Measurements from ENCODE around the gene NACC2.
A peak's percentile ranks its signal among the peaks of the same experiment; 100 is the strongest.

NACC2 gene

GRCh38 chr9:136021171-136021871 is 73.8 kb downstream of the NACC2 start:
- no peak for DNase-seq

DNA sequence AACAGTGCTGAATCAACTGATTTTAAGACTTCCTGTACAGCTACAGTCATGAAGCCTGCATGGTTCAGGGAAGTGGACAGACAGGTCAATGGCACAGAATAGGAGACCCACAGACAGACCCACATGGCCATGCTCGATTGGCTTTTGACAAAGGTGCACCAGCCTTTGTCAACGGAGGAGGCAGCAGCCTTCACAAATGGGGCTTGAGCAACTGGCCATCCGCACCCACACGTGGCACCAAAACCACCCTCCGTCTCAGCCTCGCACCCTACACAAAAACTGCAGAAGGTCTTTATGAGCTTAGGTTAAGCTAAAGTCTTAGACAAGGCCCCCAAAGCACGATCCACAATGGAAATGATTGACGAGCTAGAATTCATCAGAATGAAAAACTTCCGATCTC is 74.4 kb downstream of the NACC2 start:
- no peak for DNase-seq

DNA sequence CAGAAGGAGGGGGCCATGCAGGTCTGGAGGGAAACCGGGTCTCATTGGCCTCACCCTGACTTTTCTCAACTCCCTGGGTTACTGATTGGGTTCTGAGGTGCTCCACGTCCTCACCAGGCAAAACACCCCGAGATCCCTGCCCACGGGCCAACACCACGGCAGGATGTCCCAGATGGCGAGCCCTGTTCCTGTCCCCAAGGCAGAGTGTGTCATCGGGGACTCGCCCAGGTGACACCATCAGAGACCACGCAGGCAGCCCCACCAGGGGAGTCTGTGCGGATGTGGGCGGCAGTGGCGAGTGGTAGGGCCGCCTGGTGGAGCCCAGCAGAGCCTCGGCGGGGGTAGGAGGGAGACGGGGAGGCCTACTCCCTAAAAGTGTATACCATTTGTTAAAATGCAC is 74.9 kb downstream of the NACC2 start:
- DNase-seq: no peak

DNA sequence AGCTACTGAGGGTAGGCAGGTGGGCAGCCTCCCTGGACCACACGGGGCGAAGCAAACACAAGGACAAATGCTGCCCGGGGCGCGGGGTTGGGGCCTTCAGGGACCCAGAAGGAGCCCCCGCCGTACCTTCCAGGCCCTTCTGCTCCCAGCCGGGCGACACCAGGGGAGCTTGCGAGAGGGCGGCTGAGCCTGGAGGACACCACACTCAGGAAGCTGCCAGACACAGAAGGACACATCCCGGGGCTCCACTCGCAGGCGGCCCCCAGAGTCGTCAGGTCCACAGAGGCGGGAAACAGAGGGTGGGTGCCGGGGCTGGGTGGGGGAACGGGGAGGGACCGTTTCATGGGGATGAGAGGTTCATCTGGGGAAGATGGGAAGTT is 75.4 kb downstream of the NACC2 start:
- DNase-seq: no peak

- no peak for DNase-seq
Observed at GRCh38 chr9:136019041-136019680, 75.9 kb downstream of the NACC2 start.

- DNase-seq: no peak
Observed at GRCh38 chr9:136018257-136019031, 76.6 kb downstream of the NACC2 start.

GRCh38 chr9:136017289-136018190 is 77.5 kb downstream of the NACC2 start:
- DNase-seq: no peak

- no peak for DNase-seq
Observed at GRCh38 chr9:136016572-136017288, 78.4 kb downstream of the NACC2 start.

GRCh38 chr9:136015656-136016571 is 79.2 kb downstream of the NACC2 start:
- no peak for DNase-seq

DNA sequence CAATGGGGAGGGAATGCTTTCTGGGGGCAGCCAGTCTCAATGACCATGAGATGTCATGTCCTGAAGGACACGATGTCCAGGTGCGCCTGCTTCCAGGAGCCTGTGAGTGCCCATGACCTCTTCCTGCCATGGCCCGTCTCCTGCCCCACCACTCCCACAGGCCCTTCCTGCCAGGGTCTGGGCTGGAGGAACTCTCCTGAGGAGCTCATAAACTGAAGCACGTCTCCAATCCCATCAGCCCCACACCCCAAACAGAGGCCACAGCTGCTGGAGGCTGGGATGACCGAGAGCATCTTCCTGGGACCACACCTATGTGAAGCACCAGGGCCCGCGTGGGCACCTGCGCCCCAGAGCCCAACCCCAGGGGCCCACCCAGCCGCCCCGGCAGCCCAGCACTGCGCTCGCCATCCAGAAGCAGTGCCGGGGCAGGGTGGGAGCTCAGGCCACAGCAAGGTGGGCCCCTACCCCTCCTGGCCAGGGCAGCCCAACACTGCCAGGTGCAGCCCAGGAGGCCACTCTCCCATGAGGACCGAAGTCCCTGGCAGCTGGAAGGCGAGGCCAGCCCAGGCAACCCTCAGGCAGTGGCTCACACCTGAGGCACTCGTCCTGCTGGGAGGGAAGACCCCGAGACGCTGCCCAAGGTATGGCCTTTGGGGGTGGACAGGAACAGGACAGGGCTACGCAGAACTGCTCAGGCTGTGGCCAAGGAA is 80.0 kb downstream of the NACC2 start:
- no peak for DNase-seq

DNA sequence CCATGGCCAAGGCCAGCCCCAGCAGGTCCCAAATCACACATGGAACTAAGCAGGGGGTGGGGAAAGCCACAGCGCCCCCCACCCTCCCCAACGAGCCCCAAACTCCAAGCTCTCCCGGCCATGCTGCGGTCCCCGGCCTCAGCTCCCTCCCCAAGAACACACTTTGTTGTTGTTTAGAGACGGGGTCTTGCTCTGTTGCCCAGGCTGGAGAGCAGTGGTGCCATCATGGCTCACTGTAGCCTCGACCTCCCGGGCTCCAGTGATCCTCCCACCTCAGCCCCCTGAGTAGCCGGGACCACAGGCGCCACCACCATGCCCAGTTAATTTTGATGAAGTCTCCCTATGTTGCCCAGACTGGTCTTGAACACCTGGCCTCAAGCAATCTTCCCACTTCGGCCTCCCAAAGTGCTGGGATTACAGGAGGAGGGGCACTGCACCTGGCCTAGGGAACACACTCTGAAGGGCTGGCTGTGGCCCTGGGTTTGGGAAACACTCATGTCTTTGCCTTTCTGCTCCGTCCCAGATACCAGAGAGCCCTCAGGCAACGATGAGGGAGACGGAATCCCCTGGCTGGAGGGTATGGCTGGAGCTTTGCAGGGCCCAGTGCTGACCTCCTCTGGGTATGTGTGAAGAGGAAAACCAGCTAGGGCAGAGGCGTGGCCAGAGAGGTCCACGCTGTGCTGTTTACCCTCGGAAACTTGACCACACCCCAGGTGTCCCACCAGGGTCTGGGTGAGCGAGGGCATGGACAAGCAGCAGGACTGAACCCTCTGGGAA is 80.8 kb downstream of the NACC2 start:
- no peak for DNase-seq

GRCh38 chr9:136013524-136014034 is 81.5 kb downstream of the NACC2 start:
- DNase-seq: no peak

DNA sequence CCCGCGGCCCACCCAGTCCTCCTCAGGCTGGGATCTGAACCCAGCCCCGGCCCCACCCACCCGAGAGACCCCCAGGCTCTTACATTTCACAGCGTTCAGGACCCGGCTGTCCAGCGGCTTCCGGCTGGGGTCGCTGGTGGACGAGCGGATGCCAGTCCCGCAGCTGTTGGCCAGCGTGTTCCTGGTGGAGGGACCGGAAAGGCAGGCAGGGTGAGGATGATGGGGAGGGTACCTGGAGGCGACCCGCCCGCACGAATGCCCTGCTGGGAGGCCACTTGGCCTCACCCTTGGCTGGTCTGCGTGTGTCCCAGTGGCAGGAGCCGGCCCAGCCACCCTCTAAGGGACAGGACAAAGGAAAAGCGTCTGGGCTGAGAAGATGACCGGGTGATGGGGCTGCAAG is 82.0 kb downstream of the NACC2 start:
- no peak for DNase-seq

DNA sequence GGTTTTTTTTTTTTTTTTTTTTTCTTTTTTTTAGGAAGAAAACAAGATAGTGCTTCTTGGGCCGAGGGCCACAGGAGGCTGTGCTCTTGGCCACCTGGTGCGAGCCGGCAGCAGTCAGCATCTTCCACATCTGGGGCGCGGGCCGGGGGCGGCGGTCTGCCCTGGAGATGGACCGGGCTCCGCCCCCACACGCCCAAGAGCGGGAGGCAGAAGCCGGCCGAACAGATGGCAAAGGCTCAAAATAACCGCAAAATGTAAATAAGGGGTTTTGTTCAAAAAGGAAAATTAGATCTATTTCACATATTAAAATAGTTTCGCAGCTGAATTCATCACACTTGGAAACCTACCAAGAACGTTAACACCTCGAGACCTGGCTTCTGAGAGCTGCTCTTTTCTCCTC is 82.4 kb downstream of the NACC2 start:
- DNase-seq: peak; percentile 31

DNA sequence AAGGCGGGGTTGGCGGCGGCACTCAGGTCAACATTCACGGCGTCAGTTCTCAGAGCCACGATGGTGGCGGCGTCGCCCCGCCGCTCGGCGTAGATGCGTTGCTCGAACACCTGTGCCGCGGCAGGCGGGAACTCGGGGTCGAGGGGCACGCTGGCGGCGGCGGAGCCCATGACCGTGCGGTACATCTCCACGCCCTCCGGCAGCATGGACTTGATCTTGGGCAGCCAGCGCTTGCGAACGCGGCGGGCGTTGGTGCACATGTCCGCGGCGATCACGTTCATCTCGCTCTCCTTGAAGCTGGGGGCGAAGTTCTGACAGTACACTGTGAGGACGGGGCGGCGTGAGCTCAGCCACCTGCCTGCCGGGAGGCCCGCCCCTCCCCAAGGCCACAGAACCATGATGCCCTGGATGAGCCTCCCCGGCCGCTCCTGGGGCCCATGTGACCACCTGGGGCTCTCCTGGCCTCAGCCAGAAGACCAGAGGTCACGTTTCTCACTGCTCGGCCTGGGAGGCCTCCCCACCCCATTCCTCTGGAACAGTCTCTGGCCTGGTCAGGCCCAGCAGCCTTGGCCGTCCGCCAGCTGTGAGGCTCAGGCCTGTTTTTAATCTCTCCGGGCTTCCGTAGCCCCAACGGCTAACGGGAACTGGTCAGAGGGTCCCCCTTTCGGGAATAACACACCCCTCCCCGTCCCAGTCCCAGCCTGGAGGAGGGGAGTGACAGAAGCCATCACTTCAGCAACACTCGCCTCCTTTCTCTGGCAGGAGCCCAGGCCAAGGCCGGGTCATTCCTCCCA is 83.2 kb downstream of the NACC2 start:
- DNase-seq: peak; percentile 42

- no peak for DNase-seq
Observed at GRCh38 chr9:136011376-136011702, 83.8 kb downstream of the NACC2 start.

DNA sequence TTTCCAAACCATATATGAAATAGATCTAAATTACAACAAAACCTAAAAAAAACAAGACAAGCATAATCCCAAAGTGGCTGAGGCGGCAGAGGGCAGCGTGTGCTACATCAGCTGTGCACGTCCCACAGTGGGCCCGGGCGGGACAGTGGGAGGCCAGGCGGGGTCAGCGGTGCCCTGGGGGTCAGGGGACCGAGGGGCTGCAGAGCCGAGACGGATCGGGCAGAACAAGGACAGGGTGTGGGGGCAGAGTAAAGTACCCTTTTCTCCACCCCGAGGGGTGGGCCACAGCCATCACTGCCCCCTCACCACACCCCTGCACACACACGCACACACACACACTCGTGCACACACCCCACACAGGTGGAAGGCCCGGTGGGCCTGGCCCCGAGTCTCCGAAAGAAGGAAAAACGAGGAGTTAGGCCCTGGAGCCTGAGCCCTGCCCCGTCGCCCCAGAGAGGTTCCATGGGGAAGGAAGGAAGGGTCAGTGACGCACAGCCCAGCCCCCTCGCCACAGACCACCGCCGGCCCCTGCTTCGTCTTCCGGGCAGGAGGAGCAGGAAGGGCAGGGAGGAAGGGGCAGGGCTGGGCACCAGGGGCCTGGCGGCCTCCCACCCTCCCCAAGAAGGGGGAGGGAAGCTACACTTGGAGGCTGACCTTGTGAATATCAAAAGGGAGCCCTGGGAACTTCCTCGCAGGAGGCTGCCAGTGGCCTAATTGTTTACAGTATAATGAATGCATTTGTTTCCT is 84.3 kb downstream of the NACC2 start:
- no peak for DNase-seq

DNA sequence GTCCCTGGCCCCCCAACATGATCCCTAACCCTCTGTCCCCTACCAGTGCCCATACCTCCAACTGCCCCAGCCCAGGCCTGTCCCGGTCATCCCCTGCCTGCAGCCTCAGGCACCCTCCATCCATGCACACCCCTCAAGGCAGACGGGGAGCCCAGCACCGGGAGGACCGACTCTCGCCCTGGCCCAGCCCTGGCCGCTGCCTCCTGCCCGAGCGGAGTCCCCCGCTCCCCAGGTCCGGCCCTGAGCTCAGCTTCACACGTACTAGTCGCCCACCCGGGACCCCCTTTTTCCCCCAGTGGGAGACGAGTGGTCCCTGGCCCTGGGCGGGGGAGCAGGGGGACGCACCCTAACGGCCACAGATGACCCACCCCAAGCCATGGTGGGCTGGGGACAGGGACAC is 84.9 kb downstream of the NACC2 start:
- no peak for DNase-seq
